ENCODE measurements around the gene MLX.
A peak's percentile ranks its signal among the peaks of the same experiment; 100 is the strongest.

The MLX gene

DNA sequence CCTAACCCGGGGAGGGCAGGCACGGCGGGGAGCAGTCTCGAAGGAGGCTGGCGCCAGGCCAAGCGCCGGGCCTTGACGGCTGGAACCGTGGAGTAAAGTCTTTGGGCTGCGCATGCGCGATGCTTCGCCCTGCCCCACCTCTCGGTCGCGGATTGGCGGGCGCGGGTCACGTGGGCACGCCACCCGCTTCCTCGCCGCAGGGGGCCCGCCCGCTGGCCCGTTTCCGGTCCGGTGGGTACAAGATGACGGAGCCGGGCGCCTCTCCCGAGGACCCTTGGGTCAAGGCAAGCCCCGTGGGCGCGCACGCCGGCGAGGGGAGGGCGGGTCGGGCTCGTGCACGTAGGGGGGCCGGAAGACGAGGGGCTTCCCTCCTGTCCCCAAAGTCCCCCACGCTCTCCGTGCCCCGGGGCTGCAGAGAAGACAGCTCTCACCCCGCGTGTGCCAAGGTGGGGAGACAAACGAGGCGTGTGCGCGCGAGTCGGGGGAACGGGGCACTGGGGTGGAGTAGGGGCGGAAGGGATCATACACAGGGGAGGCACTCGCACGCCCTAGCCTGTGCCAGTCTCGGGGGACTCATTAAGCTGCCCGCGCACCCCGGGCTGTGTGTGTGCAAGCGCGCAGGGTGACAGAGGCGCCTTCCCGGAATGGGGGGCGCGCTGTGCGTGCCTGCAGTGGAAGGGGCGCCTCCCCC lies at the start of gene MLX:
TSS of gene MLX (plus strand) at position 218 of the 691 bp plus-strand sequence. CDS start at position 243, 25 bp downstream.
- DNase-seq (ENCODE audit: low read depth) = peak; percentile 89

GRCh38 chr17:42517516-42517915 lies 49.4 kb upstream of the MLX start:
- peak; percentile 84 for DNase-seq (ENCODE audit: low read depth)

DNA sequence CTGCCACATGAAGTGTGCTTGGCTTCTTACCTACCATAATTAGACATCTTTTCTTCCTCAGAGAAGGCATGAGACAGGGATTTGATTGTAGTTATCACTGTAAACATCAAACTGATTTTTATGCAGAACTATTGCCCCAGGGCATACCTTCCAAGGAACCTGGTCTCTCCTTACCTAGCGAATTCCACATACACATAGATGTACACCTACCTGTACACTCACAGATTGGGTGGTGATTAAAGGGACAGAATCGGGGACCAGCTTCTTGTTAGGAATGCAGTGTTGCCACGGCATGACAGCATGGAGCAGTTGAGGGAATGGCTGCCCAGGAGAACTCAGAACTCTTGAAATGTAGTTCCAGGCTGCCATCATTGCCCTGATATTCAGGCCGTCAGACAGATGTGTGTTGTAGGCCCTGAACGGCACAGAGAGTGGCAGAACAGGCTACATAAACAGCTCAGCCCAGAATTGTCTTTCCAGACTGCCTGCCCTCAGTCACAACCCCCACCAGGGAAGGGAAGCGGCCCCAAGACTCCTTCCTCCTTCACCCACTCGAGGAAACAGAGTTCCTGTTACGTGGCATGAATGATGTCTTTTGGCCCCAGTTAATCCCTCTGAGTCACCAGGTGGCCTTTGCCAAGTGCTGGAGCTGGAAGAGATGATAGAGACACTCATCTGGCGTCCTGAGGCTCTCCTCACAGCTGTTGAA lies 48.7 kb upstream of the MLX start:
- DNase-seq (ENCODE audit: low read depth) = no peak

GRCh38 chr17:42518755-42519545 lies 48.0 kb upstream of the MLX start:
- no peak for DNase-seq (ENCODE audit: low read depth)

- DNase-seq (ENCODE audit: low read depth) = no peak
These were observed 47.1 kb upstream of the MLX start for GRCh38 chr17:42519546-42520491.

- DNase-seq (ENCODE audit: low read depth) = no peak
These were observed 46.4 kb upstream of the MLX start for GRCh38 chr17:42520540-42520951.

DNA sequence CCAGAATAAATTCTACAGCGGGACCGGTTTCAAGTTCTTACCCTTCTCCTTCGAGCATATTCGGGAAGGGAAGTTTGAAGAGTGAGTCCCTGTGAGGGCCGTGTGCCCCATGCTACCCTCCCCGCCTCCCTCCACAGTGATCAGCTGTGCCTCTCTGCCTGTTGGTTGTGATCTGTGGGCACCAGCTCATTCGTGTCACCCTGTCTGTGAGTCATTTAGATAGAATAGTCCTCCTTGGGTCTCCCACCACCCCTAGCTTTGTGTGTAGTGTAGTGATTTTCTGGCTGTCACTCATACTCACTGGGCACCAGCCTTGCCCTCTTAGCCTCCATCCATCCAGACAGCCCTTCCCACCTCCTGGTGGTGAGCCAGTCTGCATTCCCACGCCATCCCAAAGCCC lies 45.9 kb upstream of the MLX start:
- DNase-seq (ENCODE audit: low read depth) = no peak

GRCh38 chr17:42521666-42522262 lies 45.1 kb upstream of the MLX start:
- DNase-seq (ENCODE audit: low read depth) = no peak

DNA sequence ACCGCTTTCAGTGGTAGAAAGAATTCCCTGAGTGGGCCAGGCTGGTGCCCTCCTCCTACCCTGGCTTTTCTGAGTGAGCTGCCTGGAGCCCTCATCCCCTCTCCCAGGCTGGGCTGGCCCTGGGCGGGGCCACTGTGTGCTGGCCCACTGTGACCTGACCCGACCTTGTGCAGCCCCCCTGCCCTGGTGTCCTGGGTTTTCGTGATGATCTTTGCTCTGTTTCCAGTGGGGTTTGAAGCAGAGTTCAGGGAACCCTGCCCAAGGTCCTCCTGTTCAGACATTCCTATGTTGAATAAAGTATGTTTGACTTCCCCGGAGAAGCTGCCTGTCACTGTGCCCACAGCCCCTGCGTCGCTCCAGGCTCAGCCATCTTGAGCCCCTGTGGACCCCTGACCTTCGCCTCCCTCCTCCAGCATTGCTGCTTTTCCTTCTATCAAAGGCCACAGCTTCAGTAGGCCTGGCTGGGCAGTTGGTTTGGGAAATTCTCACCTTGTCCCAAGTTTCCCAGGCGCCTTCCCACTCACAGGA lies 44.6 kb upstream of the MLX start:
- DNase-seq (ENCODE audit: low read depth) = no peak

GRCh38 chr17:42522798-42523278 lies 44.1 kb upstream of the MLX start:
- no peak for DNase-seq (ENCODE audit: low read depth)

DNA sequence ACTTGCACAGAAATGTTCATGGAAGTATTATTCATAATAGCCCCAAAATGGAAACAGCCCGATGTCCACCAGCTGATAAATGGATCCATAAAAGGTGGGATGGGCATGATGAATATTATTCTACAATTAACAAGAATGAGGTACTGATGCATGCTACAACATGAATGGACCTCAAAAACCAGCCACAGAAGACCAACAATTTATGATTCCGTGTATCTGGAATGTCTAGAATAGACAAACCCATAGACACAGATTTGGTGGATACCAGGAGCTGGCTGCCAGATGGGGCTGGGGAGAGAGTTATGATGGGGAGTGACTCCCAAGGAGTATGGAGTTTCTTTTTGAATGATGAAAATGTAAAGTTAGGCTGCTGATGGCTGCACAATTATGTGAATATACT lies 41.7 kb upstream of the MLX start:
- DNase-seq (ENCODE audit: low read depth) = no peak

- no peak for DNase-seq (ENCODE audit: low read depth)
These were observed 40.9 kb upstream of the MLX start for GRCh38 chr17:42526031-42526444.

DNA sequence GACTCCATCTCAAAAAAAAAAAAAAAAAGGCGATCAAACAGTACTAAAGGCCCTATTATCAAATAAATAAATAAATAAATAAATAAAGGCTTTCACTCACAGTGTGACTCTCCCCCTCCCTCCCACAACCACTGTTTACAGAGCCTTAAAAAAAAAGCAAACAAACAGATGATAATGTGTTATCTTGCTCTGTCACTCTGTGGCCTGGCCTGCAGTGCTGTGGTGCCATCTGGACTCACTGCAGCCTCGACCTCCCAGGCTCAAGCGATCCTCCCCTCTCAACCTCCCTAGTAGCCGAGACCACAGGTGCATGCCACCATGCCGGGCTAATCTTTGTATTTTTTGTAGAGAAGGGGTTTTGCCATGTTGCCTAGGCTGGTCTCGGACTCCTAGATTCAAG lies 39.0 kb upstream of the MLX start:
- DNase-seq (ENCODE audit: low read depth) = no peak

DNA sequence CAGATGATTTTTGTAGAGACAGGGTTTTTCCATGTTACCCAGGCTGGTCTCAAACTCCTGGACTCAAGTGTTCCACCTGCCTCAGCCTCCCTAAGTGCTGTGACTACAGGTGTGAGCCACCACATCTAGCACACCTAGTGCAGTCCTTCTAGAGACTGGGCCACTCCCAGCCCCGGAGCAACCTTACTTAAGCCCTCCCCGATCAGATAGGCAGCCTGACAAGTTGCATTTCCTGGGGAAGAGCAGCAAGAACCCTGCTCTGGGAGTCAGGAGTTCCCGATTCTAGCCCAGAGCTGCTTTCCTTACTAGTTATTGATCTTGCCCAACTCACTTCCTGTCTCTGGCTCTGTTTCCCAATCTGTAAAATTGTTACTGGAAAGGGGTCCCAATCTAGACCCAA lies 37.8 kb upstream of the MLX start:
- no peak for DNase-seq (ENCODE audit: low read depth)

GRCh38 chr17:42530952-42531454 lies 35.9 kb upstream of the MLX start:
- no peak for DNase-seq (ENCODE audit: low read depth)

- DNase-seq (ENCODE audit: low read depth) = peak; percentile 32
These were observed 35.2 kb upstream of the MLX start for GRCh38 chr17:42531455-42532354.

DNA sequence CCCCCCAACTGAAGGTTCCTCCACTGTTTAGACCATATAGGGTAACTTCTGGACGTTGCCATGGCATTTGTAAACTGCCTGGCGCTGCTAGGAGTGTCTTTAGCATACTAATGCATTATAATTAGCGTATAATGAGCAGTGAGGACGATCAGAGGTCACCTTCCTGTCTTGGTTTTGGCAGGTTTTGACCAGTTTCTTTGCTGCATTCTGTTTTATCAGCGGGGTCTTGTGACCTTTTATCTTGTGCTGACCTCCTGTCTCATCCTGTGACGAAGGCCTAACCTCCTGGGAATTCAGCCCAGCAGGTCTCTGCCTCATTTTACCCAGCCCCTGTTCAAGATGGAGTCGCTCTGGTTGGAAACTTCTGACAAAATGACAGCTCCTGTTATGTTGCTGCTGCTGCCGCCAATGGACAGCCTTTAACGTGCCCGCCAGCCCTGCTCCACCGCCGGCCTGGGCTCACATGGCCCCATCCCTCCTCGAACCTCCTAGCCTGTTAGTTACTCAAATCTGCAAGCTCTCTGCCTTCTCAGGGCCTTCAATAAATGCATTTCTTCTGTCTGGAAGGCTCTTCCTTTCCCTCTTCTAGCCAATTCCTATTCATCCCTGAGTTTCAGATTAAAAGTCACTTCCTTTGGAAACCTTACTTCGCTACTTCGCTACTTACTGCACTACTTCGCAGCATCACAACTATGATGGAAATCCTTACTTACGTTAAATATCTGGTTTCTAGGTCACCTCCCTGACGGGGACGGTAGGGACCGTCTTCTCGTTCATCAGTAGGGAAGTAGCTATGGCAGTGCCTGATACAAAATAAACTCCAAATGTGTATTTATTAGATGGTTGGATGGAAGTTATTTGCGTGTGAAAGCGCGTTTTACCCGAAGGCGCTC lies 31.5 kb upstream of the MLX start:
- no peak for DNase-seq (ENCODE audit: low read depth)

- peak; percentile 70 for DNase-seq (ENCODE audit: low read depth)
These were observed 30.9 kb upstream of the MLX start, which contains the start of gene NAGLU for GRCh38 chr17:42536048-42536371. NAGLU (plus strand) TSS chr17:42536241; CDS start chr17:42536273, 32 bp downstream.
